Suprapubic skin (tissue), 4 donors: ENCODE data around the gene CHST13. TPM values are rescaled to one million over a fixed set of nuclear protein-coding genes. Genes with fewer than 3 reads are reported as not detected.

Experiments
- DNase-seq, 2 donors: peaks; one replicate each; pipeline ENCODE4 v3.0.0-alpha.2; 2019; ENCODE audit warnings: low spot score in 2 of 2
- H3K27ac ChIP-seq: fragments of 200-600 bp; sonication (generic); one replicate; pipeline ENCODE4 v1.5.1; 2019
- H3K27me3 ChIP-seq: fragments of 200-600 bp; sonication (generic); one replicate; pipeline ENCODE4 v1.5.1; 2019
- H3K36me3 ChIP-seq: fragments of 200-600 bp; sonication (generic); one replicate; pipeline ENCODE4 v1.5.1; 2019
- H3K4me1 ChIP-seq: fragments of 200-600 bp; sonication (generic); one replicate; pipeline ENCODE4 v1.5.1; 2019
- H3K4me3 ChIP-seq: fragments of 200-600 bp; sonication (generic); one replicate; pipeline ENCODE4 v1.5.1; 2019; ENCODE audit warnings: mild to moderate bottlenecking
- H3K9me3 ChIP-seq: fragments of 200-600 bp; sonication (generic); one replicate; pipeline ENCODE4 v1.5.1; 2019
- EP300 ChIP-seq: sonication (generic); formaldehyde crosslinking; IDR thresholded peaks from one replicate; pipeline ENCODE4 v1.6.1; 2017; ENCODE audit warnings: antibody characterized with exemption
- POLR2A ChIP-seq, 2 donors: fragments of 450-650 bp; IDR thresholded peaks; one replicate each; pipeline ENCODE4 v1.6.1; 2017; ENCODE audit warnings: antibody characterized with exemption in 2 of 2, mild to moderate bottlenecking in 2 of 2, moderate library complexity in 2 of 2
- POLR2AphosphoS5 ChIP-seq, 3 donors: sonication (generic); formaldehyde crosslinking; IDR thresholded peaks; one replicate each; pipeline ENCODE4 v1.6.1; 2017; ENCODE audit warnings: antibody characterized with exemption in 3 of 3
- WGBS: methylation state at CpG from one replicate; pipeline ENCODE4 v1.1.5; 2018; 5-methylcytosine and 5-hydroxymethylcytosine counted together
- total RNA-seq, 4 donors: library from RNA; depleted of rRNA; stranded (reverse); fragments of >200 nt; gene quantifications; one replicate each; pipeline ENCODE4 v1.1.0, GENCODE V29; 2016
- TF ChIP-seq, protein P1 (sequence below), 2 donors: fragments of 200-600 bp in 1 of 2; fragments of 450-650 bp in 1 of 2; sonication (generic) in 1 of 2; IDR thresholded peaks; one replicate each; pipeline ENCODE4 v1.5.1; 2016 to 2019; ENCODE audit warnings: antibody characterized with exemption in 2 of 2, mild to moderate bottlenecking in 1 of 2, moderate library complexity in 1 of 2

CHST13 gene
- total RNA-seq, 4 donors from 2014 or later, result not detected

DNA sequence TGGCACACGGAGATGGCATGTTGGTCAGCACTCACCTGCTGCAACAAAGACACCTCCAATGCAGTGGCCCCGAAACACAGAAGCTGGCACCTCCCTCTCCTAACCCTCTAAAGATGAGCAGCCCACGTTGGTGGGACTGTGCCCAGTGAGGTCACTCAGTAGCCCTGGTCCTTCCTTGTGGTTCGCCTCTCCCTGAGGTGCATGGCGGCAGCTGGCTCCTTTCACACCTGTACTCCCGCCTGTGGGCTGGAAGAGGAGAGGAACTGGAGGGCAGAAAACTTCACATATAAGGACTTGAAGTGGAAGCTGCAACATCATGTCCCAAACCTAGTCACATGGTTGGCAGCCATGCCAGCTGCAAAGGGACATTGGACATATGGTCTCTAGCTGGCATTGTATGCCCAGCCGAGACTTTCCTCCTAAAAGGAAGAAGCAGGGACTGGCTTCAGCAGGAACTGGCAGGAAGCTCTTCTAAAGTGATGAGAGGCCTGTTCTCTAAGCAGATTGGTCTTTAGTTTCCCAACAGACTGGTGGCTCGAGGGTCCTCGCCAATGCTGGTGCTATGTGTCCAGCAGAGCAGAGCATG is 45.5 kb downstream of the CHST13 start:
- no peak overlapping the region for H3K4me3 ChIP-seq
- H3K36me3 ChIP-seq, result no peaks in the 10 kb centered on the region
- TF ChIP-seq POLR2AphosphoS5 (IDR thresholded peaks at IDR 0.05) (no peak), POLR2A (IDR thresholded peaks at IDR 0.05) (no peak), EP300 (no peak)
- TF ChIP-seq, protein P1, sequence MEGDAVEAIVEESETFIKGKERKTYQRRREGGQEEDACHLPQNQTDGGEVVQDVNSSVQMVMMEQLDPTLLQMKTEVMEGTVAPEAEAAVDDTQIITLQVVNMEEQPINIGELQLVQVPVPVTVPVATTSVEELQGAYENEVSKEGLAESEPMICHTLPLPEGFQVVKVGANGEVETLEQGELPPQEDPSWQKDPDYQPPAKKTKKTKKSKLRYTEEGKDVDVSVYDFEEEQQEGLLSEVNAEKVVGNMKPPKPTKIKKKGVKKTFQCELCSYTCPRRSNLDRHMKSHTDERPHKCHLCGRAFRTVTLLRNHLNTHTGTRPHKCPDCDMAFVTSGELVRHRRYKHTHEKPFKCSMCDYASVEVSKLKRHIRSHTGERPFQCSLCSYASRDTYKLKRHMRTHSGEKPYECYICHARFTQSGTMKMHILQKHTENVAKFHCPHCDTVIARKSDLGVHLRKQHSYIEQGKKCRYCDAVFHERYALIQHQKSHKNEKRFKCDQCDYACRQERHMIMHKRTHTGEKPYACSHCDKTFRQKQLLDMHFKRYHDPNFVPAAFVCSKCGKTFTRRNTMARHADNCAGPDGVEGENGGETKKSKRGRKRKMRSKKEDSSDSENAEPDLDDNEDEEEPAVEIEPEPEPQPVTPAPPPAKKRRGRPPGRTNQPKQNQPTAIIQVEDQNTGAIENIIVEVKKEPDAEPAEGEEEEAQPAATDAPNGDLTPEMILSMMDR (IDR thresholded peaks at IDR 0.05), result no peak
- WGBS, result 95% methylated on average over 7 of the region's 9 CpGs
- H3K4me1 ChIP-seq, result peaks cover 7% of the 10 kb centered on the region
- DNase-seq, result no peak
- no peaks in the 10 kb centered on the region for H3K9me3 ChIP-seq
- H3K27me3 ChIP-seq, result no peaks in the 10 kb centered on the region
- H3K27ac ChIP-seq, result no peak overlapping the region

DNA sequence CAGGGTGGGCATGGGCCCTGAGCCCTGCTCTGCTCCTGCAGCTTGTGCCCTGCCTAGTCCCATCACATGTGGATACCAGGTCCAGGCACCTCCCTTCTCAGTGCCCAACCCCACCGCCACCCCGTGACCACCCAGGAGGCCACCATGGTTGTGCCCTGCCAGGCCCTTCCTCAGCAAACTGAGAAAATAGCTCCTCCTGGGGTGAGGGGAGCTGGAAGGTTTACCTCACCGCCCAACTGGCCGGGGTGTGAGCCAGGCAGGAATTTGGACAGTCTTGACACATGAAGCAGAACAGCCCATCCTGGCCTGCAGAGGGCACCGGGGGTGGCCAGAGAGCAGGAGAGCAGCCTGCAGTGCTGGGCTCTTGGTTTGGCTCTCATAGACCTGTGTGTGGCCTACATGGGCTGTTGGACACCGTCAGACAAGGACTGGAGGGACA is 46.2 kb downstream of the CHST13 start:
- WGBS, result 0% methylated on average over 1 of the region's 6 CpGs
- H3K4me3 ChIP-seq, result no peak overlapping the region
- H3K27ac ChIP-seq, result no peak overlapping the region
- DNase-seq, result no peak
- peaks cover 7% of the 10 kb centered on the region for H3K4me1 ChIP-seq
- H3K36me3 ChIP-seq, result no peaks in the 10 kb centered on the region
- no peaks in the 10 kb centered on the region for H3K27me3 ChIP-seq
- no peak for TF ChIP-seq POLR2AphosphoS5 (IDR thresholded peaks at IDR 0.05)
- no peak for TF ChIP-seq POLR2A (IDR thresholded peaks at IDR 0.05)
- TF ChIP-seq, protein P1 (IDR thresholded peaks at IDR 0.05), result no peak
- no peaks in the 10 kb centered on the region for H3K9me3 ChIP-seq

DNA sequence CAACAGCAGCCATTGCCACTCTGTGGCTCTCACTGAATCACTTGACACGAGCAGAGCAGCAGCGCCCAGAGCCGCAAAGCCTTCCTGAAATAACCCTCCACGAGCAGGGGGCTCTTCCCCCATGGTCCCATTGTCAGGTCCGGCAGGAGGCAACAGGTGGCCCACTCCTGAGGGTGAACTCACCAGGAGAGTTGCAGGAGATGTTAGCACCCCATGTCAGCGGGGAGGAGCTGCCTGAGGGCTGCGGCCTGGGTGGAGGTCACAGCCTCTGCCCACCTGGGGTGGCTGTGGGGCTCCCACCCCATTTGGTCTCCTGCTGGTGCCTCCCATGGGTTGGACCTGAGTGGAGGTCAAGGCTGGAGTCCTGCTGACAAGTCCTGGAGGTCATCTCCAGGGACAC is 47.1 kb downstream of the CHST13 start:
- Histone ChIP-seq H3K4me1 (peaks cover 7% of the 10 kb centered on the region), H3K9me3 (no peaks in the 10 kb centered on the region), H3K36me3 (no peaks in the 10 kb centered on the region), H3K4me3 (no peak overlapping the region), H3K27me3 (no peaks in the 10 kb centered on the region), H3K27ac (no peak overlapping the region)
- no CpG with 5 or more reads among the region's 7 CpGs for WGBS
- TF ChIP-seq, protein P1 (IDR thresholded peaks at IDR 0.05), result no peak
- TF ChIP-seq POLR2A (IDR thresholded peaks at IDR 0.05), result no peak
- no peak for TF ChIP-seq EP300
- no peak for TF ChIP-seq POLR2AphosphoS5 (IDR thresholded peaks at IDR 0.05)
- DNase-seq, result no peak

DNA sequence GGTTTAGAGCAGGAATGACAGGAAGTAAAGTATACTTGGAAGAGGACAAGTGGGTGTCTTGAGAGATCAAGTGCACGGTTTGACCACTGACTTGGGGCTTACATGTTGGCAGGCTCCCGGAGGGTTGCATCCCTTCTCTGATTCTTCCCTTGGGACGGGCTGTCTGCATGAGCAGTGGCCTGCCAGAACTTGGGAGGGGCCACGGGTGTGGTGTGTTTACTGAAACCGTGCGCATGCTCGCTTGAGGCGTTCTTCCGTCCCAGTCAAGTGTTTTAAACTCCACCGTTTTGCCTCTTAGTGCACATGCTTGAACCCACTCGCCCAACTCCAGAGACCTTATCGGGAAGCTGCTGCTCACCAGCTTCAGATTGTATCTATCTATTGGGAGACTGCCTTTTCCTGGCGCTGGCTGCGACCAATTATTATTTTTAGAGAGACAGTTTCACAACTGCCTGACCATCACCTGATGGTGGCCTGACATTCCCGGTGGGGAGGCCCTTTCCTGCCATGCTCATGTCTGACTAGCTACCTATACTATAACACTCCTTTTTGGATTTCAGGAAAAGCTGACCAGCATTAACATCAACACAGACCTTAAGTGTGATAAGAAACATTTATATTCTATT is 49.6 kb downstream of the CHST13 start:
- Histone ChIP-seq H3K4me1 (peaks cover 7% of the 10 kb centered on the region), H3K4me3 (peak overlapping the region; percentile 17), H3K9me3 (no peaks in the 10 kb centered on the region), H3K36me3 (no peaks in the 10 kb centered on the region), H3K27me3 (no peaks in the 10 kb centered on the region), H3K27ac (no peak overlapping the region)
- 52% methylated on average over 15 of the region's 15 CpGs for WGBS
- TF ChIP-seq, protein P1 (IDR thresholded peaks at IDR 0.05), result no peak
- no peak for DNase-seq

DNA sequence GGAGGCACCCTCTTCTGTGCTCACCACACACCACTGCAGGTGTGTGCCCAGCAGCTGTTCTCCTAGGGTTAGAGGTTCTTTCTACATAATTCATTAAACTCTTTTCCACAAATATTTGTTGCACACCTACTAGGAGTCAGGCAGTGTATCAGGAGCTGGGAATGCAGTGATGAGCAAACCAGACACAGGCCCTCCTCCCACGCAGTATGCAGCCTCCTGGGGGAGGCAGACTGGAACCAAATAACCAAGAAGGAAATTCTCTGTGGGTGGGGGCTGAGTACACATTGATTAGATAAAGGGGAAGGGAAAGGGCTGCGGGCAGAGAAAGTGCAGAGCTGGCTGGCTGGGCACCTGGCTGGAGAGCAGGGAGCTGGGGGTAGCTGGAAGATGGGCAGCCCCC is 53.3 kb downstream of the CHST13 start:
- Histone ChIP-seq H3K9me3 (peaks cover 3% of the 10 kb centered on the region), H3K4me1 (peaks cover 7% of the 10 kb centered on the region), H3K27ac (no peak overlapping the region), H3K36me3 (no peaks in the 10 kb centered on the region), H3K4me3 (no peak overlapping the region), H3K27me3 (no peaks in the 10 kb centered on the region)
- no peak for DNase-seq
- 85% methylated on average over 2 of the region's 2 CpGs for WGBS
- TF ChIP-seq, protein P1 (IDR thresholded peaks at IDR 0.05), result no peak
- TF ChIP-seq EP300 (no peak), POLR2AphosphoS5 (IDR thresholded peaks at IDR 0.05) (no peak), POLR2A (IDR thresholded peaks at IDR 0.05) (no peak)
